AG09319 (cell line): ENCODE results near the gene GJD2.

Experiments used
- DNase-seq: peaks from one replicate; pipeline ENCODE4 v3.0.0-alpha.2; 2010; ENCODE audit warnings: low read depth; ENCODE audit errors: extremely low read depth
- CTCF ChIP-seq: IDR thresholded peaks from 2 replicates; pipeline ENCODE4 v1.5.1; 2011; ENCODE audit warnings: low read depth, mild to moderate bottlenecking, inconsistent platforms, low read length, moderate library complexity

GJD2 gene

GRCh38 chr15:34773013-34773412 lies 18.2 kb upstream of the GJD2 start:
- no peak for TF ChIP-seq CTCF
- no peak for DNase-seq

GRCh38 chr15:34772312-34772711 lies 17.5 kb upstream of the GJD2 start:
- DNase-seq = no peak
- no peak for TF ChIP-seq CTCF

GRCh38 chr15:34769711-34770110 lies 14.9 kb upstream of the GJD2 start:
- no peak for DNase-seq
- no peak for TF ChIP-seq CTCF

- no peak for DNase-seq
- TF ChIP-seq CTCF = no peak
These were observed 13.7 kb upstream of the GJD2 start for GRCh38 chr15:34768530-34768929.

GRCh38 chr15:34765741-34766140 lies 10.9 kb upstream of the GJD2 start:
- no peak for TF ChIP-seq CTCF
- no peak for DNase-seq

GRCh38 chr15:34760909-34761308 lies 6.1 kb upstream of the GJD2 start:
- DNase-seq = no peak
- TF ChIP-seq CTCF = no peak

- no peak for DNase-seq
- no peak for TF ChIP-seq CTCF
These were observed 5.2 kb upstream of the GJD2 start for GRCh38 chr15:34759992-34760391.
